GM10266 (cell line): Measurements from ENCODE around the gene TMEM87B.
"Not testable (repeated sequence)": the region's sequence is repeated elsewhere in the genome, so short reads cannot be mapped to it uniquely, and the experiment has no call there.

Experiments
- DNase-seq: peaks from one replicate; pipeline ENCODE4 v3.0.0; 2012; ENCODE audit errors: extremely low spot score
- TF ChIP-seq, protein P1 (sequence below): IDR thresholded peaks from 2 replicates; pipeline ENCODE4 v1.5.1; 2012; ENCODE audit warnings: mild to moderate bottlenecking, low read depth; ENCODE audit not compliant: control insufficient read depth, insufficient read depth; ENCODE audit errors: missing control alignments

TMEM87B gene

DNA sequence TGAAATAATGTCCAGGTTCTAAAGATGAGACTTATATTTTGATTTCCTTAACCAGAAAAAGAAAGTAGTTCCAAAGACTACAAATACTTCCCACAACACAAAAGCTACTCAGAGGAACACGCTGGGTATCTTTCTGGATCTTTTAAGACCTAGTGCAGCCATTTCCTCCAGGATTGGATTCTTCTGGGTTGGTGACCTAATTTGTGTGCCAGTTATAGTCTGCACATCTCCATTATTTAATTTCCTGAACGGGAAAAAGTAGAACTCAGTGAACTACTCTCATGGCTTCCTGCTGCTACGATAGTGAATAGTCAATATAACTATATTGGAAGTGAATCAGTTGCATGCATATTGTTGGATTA, 1.5 kb downstream of the TMEM87B start:
- TF ChIP-seq, protein P1, sequence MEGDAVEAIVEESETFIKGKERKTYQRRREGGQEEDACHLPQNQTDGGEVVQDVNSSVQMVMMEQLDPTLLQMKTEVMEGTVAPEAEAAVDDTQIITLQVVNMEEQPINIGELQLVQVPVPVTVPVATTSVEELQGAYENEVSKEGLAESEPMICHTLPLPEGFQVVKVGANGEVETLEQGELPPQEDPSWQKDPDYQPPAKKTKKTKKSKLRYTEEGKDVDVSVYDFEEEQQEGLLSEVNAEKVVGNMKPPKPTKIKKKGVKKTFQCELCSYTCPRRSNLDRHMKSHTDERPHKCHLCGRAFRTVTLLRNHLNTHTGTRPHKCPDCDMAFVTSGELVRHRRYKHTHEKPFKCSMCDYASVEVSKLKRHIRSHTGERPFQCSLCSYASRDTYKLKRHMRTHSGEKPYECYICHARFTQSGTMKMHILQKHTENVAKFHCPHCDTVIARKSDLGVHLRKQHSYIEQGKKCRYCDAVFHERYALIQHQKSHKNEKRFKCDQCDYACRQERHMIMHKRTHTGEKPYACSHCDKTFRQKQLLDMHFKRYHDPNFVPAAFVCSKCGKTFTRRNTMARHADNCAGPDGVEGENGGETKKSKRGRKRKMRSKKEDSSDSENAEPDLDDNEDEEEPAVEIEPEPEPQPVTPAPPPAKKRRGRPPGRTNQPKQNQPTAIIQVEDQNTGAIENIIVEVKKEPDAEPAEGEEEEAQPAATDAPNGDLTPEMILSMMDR, result no peak
- DNase-seq, result no peak

DNA sequence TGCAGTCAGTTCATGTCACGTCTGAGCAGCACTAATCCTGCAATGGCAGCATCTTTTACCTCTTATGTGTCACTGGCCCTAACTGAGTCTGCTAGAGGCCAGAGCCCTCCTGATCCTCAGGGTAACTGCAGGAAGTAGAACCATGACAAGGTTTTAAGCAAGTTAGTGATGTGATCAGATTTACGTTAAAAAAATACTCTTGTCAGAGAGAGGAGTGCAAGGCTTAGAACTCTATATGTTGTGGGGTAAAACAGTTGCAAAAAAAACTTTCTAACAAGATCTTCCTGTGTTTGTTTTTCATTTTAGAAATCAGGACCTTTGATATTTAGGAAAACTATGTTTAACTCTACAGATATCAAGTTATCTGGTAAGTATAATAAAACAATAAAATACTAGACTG, 4.6 kb downstream of the TMEM87B start:
- DNase-seq, result no peak
- TF ChIP-seq, protein P1, result no peak

DNA sequence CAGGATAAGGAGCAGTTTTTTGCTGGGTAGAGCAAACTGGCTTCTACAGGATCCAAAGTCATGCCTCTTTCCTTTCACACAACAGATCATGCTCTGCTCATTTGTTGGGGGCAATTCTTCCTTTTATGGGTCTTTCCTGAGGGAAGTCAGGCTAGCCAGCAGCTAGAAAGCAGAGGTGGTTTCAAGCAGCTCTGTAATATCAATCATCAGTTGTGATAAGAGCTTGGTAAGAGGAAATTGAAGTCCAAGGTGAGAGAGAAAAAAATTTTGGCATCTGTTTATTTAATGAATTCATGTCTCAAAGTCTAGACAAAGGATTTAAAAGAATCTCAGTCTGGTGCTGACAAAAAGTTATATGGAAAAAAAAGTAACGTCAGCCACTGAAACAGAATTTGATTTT, 6.2 kb downstream of the TMEM87B start:
- TF ChIP-seq, protein P1, result no peak
- no peak for DNase-seq

DNA sequence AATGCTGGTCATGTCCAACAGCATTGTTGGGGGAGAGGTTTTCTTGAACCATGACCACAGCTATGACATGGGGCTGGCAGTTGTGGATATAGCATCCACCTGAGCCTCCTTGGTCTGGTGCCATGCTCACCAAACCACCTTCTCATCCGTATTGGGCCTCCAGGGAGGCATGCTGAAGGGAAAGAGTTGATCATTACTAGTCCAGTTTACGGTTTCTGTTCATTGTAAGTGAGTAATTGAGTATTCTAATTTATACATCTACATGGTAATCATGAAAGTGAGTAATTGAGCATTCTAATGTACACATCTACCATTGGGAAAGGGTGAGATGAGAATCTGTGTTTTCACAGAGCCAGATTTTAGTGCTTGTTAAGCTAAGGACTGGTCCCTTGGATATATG, 6.8 kb downstream of the TMEM87B start:
- DNase-seq, result no peak
- TF ChIP-seq, protein P1, result no peak

DNA sequence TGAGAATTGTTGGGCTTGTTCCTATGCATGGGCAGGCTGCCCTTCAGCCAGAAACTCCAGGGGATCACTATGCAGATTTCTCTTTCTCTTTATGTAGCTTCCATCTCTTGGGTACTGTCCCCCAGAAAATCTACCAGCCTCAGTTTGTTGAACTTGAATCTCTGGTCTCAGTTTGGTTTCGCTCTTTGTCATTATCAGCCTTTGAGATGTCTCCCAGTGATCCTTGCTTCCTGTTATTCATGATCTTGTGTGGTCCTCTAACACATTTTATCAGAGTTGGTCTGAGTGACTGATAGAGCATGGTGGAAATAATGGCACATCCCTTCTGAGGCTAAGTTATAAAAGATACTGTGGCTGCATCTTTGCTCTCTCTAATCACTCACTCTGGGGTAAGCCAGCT, 7.8 kb downstream of the TMEM87B start:
- no peak for DNase-seq
- TF ChIP-seq, protein P1, result no peak

DNA sequence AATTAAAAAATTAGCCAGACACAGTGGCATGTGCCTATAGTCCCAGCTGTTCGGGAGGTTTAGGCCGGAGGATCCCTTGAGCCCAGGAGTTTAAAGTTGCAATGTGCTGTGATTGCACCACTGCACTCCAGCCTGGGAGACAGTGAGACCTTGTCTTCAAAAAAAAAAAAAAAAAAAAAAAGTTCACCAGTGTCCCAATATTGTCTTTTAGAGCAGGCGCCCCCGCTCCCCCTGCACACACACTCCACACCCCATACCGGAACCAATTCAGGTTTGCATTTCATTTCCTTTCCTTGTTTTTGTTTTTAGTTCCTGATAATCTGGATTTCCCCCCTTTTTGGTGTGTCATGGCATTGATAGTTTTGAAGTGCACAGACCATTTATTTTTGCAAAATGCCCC, 10.4 kb downstream of the TMEM87B start:
- TF ChIP-seq, protein P1, result no peak
- no peak for DNase-seq

DNA sequence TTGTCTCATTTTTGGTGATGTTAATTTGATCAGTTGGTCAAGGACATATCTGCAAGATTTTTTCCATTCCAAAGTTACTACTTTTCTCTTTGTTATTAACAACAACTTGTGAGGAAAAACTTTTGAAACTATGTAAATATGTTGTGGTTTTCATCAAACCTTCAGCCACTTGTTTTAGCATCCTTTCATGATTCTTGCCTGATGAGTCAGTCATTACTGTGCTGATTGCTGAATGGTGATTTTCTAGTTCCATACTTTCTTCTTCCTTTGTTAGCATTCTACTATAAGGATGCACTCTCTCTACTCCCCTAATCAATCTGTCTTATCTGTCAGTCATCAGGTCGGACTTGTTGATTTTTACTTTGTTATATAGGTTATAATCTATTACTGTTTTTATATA, 10.9 kb downstream of the TMEM87B start:
- no peak for DNase-seq
- TF ChIP-seq, protein P1, result no peak

DNA sequence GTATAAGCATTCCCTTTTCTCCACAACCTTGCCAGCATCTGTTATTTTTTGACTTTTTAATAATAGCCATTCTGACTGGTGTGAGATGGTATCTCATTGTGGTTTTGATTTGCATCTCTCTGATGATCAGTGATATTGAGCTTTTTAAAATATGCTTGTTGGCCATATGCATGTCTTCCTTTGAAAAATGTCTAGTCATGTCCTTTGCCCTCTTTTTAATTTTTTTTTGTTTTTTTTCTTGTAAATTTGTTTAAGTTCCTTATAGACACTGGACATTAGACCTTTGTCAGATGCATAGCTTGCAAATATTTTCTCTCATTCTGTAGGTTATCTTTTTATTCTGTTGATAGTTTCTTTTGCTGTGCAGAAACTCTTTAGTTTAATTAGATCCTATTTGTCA, 14.7 kb downstream of the TMEM87B start:
- not testable (repeated sequence) for DNase-seq
